ENCODE data around the gene SH3PXD2B.

GRCh38 chr5:172361566-172362238, 92.6 kb downstream of the SH3PXD2B start:
- no peak for TF ChIP-seq CTCF (IDR thresholded peaks at IDR 0.05; ENCODE audit: borderline replicate concordance, extremely low read depth, low read length, poor library complexity, severe bottlenecking)
- no peak for TF ChIP-seq EZH2 (IDR thresholded peaks at IDR 0.05; ENCODE audit: borderline replicate concordance, low read depth, low read length, severe bottlenecking)

Measured in DND-41 (cell line).